Spleen (tissue), 11 donors: ENCODE results near the gene CASP8. TPM values are rescaled to one million over a fixed set of nuclear protein-coding genes. Genes with fewer than 3 reads are reported as not detected.

Source experiments
- DNase-seq: peaks from one replicate; pipeline ENCODE4 v3.0.0-alpha.2; 2020
- H3K27ac ChIP-seq, 8 donors: fragments of 200-600 bp; sonication (generic) in 7 of 8; 1 replicate in 4 of 8; 2 replicates in 4 of 8; pipeline versions ENCODE4 v1.5.0 to v1.8.0; 2016 to 2021; ENCODE audit warnings: inconsistent platforms in 4 of 8, mild to moderate bottlenecking in 4 of 8, moderate library complexity in 1 of 8
- H3K27me3 ChIP-seq, 7 donors: fragments of 200-600 bp; sonication (generic) in 6 of 7; replicated peaks in 1 of 7; 1 replicate in 4 of 7; 2 replicates in 3 of 7; pipeline versions ENCODE4 v1.5.0 to v1.8.0; 2016 to 2021; ENCODE audit warnings: inconsistent platforms in 3 of 7, mild to moderate bottlenecking in 1 of 7
- H3K36me3 ChIP-seq, 6 donors: fragments of 200-600 bp; sonication (generic) in 5 of 6; 1 replicate in 4 of 6; 2 replicates in 2 of 6; pipeline versions ENCODE4 v1.5.0 to v1.8.0; 2016 to 2021; ENCODE audit warnings: inconsistent platforms in 2 of 6
- H3K4me1 ChIP-seq, 6 donors: fragments of 200-600 bp; sonication (generic) in 5 of 6; 1 replicate in 3 of 6; 2 replicates in 3 of 6; pipeline versions ENCODE4 v1.5.0 to v1.8.0; 2016 to 2021; ENCODE audit warnings: inconsistent platforms in 3 of 6
- H3K4me3 ChIP-seq, 8 donors: fragments of 200-600 bp; sonication (generic) in 7 of 8; 1 replicate in 4 of 8; 2 replicates in 4 of 8; pipeline versions ENCODE4 v1.5.0 to v1.8.0; 2016 to 2021; ENCODE audit warnings: inconsistent platforms in 4 of 8, mild to moderate bottlenecking in 4 of 8, moderate library complexity in 2 of 8
- H3K9me3 ChIP-seq, 8 donors: fragments of 200-600 bp; sonication (generic) in 7 of 8; 1 replicate in 4 of 8; 2 replicates in 4 of 8; pipeline versions ENCODE4 v1.5.0 to v1.8.0; 2016 to 2021; ENCODE audit warnings: inconsistent platforms in 4 of 8
- CTCF ChIP-seq, 11 experiments: fragments of 200-600 bp in 7 of 11; fragments of 450-650 bp in 4 of 11; sonication (generic) in 4 of 11; IDR thresholded peaks in 8 of 11; conservative IDR thresholded peaks in 3 of 11; 1 replicate in 7 of 11; 2 replicates in 4 of 11; pipeline versions ENCODE4 v1.4.0 to v1.8.0; 2016 to 2021; ENCODE audit warnings: antibody characterized with exemption in 11 of 11, inconsistent platforms in 4 of 11, mild to moderate bottlenecking in 1 of 11
- POLR2A ChIP-seq, 3 donors: fragments of 450-650 bp; IDR thresholded peaks; one replicate each; pipeline ENCODE4 v1.5.1; 2017; ENCODE audit warnings: antibody characterized with exemption in 3 of 3, mild to moderate bottlenecking in 1 of 3
- POLR2AphosphoS5 ChIP-seq, 3 donors: sonication (generic); formaldehyde crosslinking; IDR thresholded peaks; one replicate each; pipeline ENCODE4 v1.5.1; 2017; ENCODE audit warnings: antibody characterized with exemption in 3 of 3
- WGBS, 5 donors: extraction: QIAGEN DNeasy Blood & Tissue Kit in 3 of 5; methylation state at CpG; one replicate each; pipeline versions ENCODE4 v1.1.5 to v1.1.7; 2013 to 2018; 5-methylcytosine and 5-hydroxymethylcytosine counted together
- intact Hi-C: fragments of 100-400 bp; cut with DNase I; formaldehyde crosslinking; loops from one replicate; pipeline ENCODE4 v1.15.0; 2023; ENCODE audit warnings: low total_unique reads
- polyA plus RNA-seq, 3 donors: library from polyadenylated mRNA; stranded (reverse); fragments of 200-250 nt; gene quantifications; one replicate each; pipeline ENCODE4 v1.2.1, GENCODE V29; 2013
- total RNA-seq, 7 donors: library from RNA; depleted of rRNA in 3 of 7; stranded (reverse); fragments of >200 nt in 3 of 7; fragmentation: NEBNext Ultra II Directional in 4 of 7; extraction: Animal tissue kit (Norgen Biotek cat#: 25700) in 4 of 7; gene quantifications; one replicate each; pipeline versions ENCODE4 v1.1.0 to v1.2.1, GENCODE V29; 2016 to 2021
- donor health status: healthy with polysubstance abuse.
- donor health status: DM: no; HTN: no; CAD: no; lungs with moderate emphysema.
- donor health status: DM: no; HTN: no; CAD: no.
- donor health status: Bipolar disorder and iron deficiency.
- donor health status: healthy.
- donor health status: DM: no; HTN: no; CAD: no.
- donor health status: DM: yes; HTN: yes; CAD: no.

CASP8 gene
- total and polyA plus RNA-seq, 10 donors, result 20.3 to 100 (median 78.7) TPM

GRCh38 chr2:201261471-201261870 lies 1.1 kb downstream of the CASP8 start:
- intact Hi-C loops, result no loop called here
- WGBS, 5 donors, result 19 to 48% (median 45%) methylated on average over 9 of the region's 9 CpGs
- TF ChIP-seq POLR2AphosphoS5 (IDR thresholded peaks at IDR 0.05) (peak in 1 of 3 donors; percentile 66), POLR2A (IDR thresholded peaks at IDR 0.05) (no peak)
- Histone ChIP-seq H3K36me3 (peaks cover 0 to 12% (median 3%) of the 10 kb centered on the region in 6 donors), H3K4me1 (peaks cover 42 to 100% (median 91%) of the 10 kb centered on the region in 6 donors), H3K4me3 (peak overlapping the region; percentile 35 to 76 (median 48)), H3K27ac (peak overlapping the region; percentile 79 to 97 (median 94)), H3K9me3 (no peaks in the 10 kb centered on the region), H3K27me3 (no peaks in the 10 kb centered on the region)
- DNase-seq, result peak; percentile 87

GRCh38 chr2:201261906-201262305 lies 1.6 kb downstream of the CASP8 start:
- WGBS, 5 donors, result 18 to 33% (median 23%) methylated on average over 2 of the region's 2 CpGs
- no peak for DNase-seq
- no peaks in the 10 kb centered on the region for H3K27me3 ChIP-seq
- intact Hi-C loops, result no loop called here
- no peaks in the 10 kb centered on the region for H3K9me3 ChIP-seq
- peak overlapping the region; percentile 35 to 76 (median 48) for H3K4me3 ChIP-seq
- TF ChIP-seq POLR2AphosphoS5 (IDR thresholded peaks at IDR 0.05) (no peak), POLR2A (IDR thresholded peaks at IDR 0.05) (no peak), CTCF (IDR thresholded peaks at IDR 0.05 in 8 of 11, conservative IDR thresholded peaks at IDR 0.05 in 3 of 11) (no peak)
- peaks cover 37 to 100% (median 91%) of the 10 kb centered on the region in 6 donors for H3K4me1 ChIP-seq
- peak overlapping the region; percentile 79 to 97 (median 94) for H3K27ac ChIP-seq
- H3K36me3 ChIP-seq, result peaks cover 0 to 17% (median 7%) of the 10 kb centered on the region in 6 donors

- H3K4me1 ChIP-seq, result peaks cover 33 to 100% (median 88%) of the 10 kb centered on the region in 6 donors
- peak overlapping the region in 5 of 8 donors; percentile 6 to 76 (median 54) for H3K4me3 ChIP-seq
- H3K27ac ChIP-seq, result peak overlapping the region in 7 of 8 donors; percentile 3 to 95 (median 94)
- peaks cover 0 to 25% (median 14%) of the 10 kb centered on the region in 6 donors for H3K36me3 ChIP-seq
- H3K9me3 ChIP-seq, result no peaks in the 10 kb centered on the region
- DNase-seq, result no peak
- TF ChIP-seq POLR2AphosphoS5 (IDR thresholded peaks at IDR 0.05) (no peak), CTCF (IDR thresholded peaks at IDR 0.05 in 8 of 11, conservative IDR thresholded peaks at IDR 0.05 in 3 of 11) (no peak), POLR2A (IDR thresholded peaks at IDR 0.05) (no peak)
- H3K27me3 ChIP-seq, result no peaks in the 10 kb centered on the region
- WGBS, 5 donors, result 36 to 52% (median 43%) methylated on average over 6 of the region's 6 CpGs
- intact Hi-C loops, result no loop called here
These were observed 2.4 kb downstream of the CASP8 start for GRCh38 chr2:201262718-201263117.

GRCh38 chr2:201263779-201264178 lies 3.4 kb downstream of the CASP8 start:
- Histone ChIP-seq H3K36me3 (peaks cover 0 to 35% (median 23%) of the 10 kb centered on the region in 6 donors), H3K4me3 (peak overlapping the region in 2 of 8 donors; percentile 58 to 76), H3K4me1 (peaks cover 33 to 100% (median 88%) of the 10 kb centered on the region in 6 donors), H3K27me3 (no peaks in the 10 kb centered on the region), H3K9me3 (no peaks in the 10 kb centered on the region), H3K27ac (peak overlapping the region in 4 of 8 donors; percentile 93 to 95 (median 94))
- no peak for TF ChIP-seq POLR2AphosphoS5 (IDR thresholded peaks at IDR 0.05)
- TF ChIP-seq CTCF (IDR thresholded peaks at IDR 0.05 in 8 of 11, conservative IDR thresholded peaks at IDR 0.05 in 3 of 11), result no peak
- TF ChIP-seq POLR2A (IDR thresholded peaks at IDR 0.05), result no peak
- WGBS, 5 donors, result 31 to 54% (median 44%) methylated on average over 2 of the region's 2 CpGs
- intact Hi-C loops, result no loop called here
- no peak for DNase-seq
